NCI-H1048 (cell line): Measurements from ENCODE around the gene FGF12.
A peak's percentile ranks its signal among the peaks of the same experiment; 100 is the strongest.
"Not testable (repeated sequence)": the region's sequence is repeated elsewhere in the genome, so short reads cannot be mapped to it uniquely, and the experiment has no call there.

ENCODE experiments used
- DNase-seq: peaks from one replicate; lab custom pipeline; 2025; lab: John Stamatoyannopoulos, UW

The FGF12 gene

DNA sequence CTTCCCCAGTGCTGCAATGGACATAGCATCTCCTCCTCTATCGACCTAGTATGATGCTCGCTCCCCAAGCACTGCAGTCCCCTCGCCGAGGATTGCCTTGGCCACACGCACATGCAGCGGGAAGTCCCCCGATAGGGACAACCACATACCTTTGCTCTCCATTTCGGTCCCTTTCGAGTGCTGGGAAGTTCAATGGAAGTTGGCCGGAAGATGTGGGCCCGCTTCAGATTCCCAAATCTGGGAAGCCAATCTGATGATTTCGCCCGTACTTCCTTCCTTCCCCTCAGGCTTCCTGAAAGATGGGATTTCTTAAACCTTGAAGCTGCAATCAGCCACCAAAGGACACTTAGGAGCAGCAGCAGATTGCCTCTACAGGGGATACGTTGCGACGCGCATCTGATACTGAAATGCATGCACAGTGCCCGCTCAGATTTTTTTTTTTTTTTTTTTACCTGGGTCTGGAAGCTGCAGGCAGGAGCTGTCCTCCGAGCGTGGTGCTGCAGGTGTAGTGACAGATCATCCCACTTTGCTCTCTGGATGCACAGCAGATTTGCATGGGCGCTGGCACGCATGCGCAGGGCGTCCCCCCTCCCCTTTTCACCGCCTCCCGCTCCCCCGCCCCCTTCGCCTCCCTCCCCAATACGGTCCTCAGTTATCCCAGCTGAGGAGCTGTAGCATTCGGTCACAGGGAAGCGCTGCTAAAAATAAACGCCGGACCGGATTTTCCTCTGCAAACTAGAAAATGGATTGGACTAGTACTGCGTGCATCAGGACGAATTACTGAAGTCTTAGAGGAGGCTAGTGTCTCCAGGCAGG, at the start of gene FGF12:
TSS of gene FGF12 (minus strand) at position 510 of the 816 bp plus-strand sequence.
- DNase-seq: peak; percentile 67

GRCh38 chr3:192774341-192774740, 47.0 kb upstream of the FGF12 start:
- DNase-seq: not testable (repeated sequence)

- peak; percentile 6 for DNase-seq
Observed at GRCh38 chr3:192772240-192772894, 45.0 kb upstream of the FGF12 start.

DNA sequence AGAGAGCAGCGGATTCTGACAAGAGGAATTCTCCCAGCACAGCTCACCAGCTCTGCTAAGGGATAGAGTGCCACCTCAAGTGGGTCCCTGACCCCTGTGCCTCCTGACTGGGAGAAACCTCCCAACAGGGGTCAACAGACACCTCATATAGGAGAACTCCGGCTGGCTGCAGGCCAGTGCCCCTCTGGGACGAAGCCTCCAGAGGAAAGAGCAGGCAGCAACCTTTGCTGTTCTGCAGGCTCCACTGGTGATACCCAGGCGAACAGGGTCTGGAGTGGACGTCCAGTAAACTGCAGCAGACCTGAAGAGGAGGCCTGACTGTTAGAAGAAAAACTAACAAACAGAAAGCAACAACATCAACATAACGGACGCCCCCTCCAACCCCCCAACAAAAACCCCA, 31.3 kb upstream of the FGF12 start:
- DNase-seq: no peak

GRCh38 chr3:192751148-192751547, 23.8 kb upstream of the FGF12 start:
- no peak for DNase-seq

DNA sequence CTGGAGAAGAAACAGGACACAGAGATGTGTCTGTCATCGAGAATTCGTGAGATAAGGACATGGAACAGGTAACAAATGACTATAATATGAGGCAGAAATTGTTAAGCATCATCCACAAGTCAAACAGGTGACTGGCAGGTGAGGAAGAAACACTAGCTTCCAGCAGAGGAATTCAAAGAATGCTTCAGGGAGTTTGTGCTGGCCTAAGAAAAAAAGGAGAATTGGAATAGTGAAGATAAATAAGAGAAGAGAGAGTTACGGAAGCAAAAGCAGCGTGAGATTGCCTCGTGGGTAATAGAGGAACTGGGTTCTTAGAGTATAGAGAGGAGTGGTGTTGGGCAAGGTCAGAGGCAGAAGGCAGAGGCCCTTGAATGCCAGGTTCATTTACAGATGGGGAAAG, 22.9 kb upstream of the FGF12 start:
- DNase-seq: no peak

GRCh38 chr3:192747746-192748145, 20.4 kb upstream of the FGF12 start:
- DNase-seq: no peak

DNA sequence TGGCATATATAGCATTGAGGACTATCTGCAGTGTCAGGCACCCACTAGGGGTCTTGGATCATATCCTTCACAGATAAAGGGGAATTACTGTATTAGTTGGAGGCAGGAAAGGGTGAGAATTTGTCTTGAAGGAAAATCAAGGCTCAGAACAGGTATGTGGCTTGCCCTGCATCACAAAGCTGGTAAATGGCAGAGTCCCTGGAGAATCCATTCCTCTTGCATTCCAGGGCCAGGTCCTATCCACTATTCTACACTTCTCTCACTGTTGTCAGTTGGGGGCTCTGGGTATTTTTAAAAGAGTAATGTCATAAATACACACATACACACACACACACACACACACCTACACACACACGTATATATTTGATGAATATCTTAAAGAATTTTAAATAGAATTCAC, 19.8 kb upstream of the FGF12 start:
- DNase-seq: no peak

DNA sequence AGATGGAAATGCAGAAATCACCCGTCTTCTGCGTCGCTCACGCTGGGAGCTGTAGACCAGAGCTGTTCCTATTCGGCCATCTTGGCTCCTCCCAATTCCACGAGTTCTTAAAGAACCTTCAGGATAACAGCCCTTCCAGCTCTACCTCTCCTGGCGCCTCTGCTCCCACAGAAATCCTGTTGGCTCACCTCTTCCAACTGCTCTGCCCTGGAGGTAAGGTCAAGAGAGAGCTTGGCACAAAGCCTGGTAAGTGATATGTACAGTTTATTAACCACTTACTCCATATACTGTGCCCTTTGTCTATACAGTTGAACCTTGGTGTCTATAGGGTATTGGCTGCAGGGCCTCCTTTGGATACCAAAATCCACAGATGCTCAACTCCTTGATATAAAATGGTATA, 17.8 kb upstream of the FGF12 start:
- no peak for DNase-seq

DNA sequence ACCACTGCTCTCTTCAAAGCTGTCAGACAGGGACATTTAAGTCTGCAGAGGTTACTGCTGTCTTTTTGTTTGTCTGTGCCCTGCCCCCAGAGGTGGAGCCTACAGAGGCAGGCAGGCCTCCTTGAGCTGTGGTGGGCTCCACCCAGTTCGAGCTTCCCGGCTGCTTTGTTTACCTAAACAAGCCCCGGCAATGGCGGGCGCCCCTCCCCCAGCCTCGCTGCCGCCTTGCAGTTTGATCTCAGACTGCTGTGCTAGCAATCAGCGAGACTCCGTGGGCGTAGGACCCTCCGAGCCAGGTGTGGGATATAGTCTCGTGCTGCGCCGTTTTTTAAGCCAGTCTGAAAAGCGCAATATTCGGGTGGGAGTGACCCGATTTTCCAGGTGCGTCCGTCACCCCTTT, 17.3 kb upstream of the FGF12 start:
- DNase-seq: not testable (repeated sequence)

DNA sequence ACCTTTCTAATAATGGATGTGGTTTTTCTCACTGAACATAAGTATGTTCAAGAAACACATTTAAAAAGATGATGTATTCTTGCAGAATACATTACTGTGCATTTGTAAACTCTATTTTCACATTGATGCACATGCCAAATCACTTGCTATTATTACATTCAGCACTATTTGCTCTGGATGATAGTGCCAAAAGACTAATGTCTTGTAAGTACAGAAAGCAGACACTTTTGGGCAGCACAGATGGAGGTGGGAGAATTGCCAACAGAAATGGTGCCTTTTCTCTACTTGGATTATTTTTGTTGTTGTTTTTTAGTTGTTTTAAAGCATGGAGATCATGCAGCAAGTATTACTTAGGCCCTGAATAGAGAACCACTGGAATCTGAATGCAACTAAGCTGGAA, 10.2 kb upstream of the FGF12 start:
- DNase-seq: no peak

DNA sequence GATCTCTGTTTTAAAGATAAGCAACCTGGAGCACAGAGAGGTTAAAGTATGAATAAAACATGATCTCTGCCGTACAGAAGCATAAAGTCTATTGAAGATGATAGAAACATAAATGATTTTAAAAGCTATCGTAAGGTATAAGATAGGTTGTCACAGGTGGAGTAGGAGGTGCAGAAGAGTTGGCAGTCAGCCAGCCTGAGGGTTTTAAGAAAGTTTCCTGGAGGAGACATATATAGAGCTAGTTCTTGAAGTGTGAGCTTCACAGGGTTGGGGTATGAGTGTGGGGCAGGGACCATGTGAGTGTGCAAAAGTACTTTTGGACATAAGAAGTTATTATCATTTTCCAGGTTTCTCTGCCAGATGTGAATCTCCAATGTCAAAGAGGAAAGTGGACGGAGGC, 3.9 kb upstream of the FGF12 start:
- no peak for DNase-seq

- DNase-seq: no peak
Observed at GRCh38 chr3:192726385-192726784, 956 bp downstream of the FGF12 start.

DNA sequence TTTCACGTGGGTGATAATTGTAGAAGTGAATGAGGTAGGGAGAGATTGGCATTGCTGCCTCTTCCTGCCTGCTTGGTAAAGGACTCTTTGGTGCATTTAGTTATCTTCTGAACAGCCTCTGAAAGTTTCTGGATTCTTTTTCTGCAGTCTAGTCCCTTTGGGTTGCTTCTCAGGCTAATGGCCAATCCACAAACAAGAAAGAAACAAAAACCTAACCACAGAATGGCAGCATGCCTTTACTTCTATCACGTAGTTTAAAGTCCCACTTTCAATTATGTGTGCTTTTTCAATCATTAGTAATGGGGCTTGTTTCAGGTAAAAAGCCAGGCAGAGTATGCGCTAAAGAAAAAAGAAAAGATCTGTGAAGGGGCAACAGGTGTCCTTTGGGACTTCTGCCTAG, 7.4 kb downstream of the FGF12 start:
- no peak for DNase-seq

DNA sequence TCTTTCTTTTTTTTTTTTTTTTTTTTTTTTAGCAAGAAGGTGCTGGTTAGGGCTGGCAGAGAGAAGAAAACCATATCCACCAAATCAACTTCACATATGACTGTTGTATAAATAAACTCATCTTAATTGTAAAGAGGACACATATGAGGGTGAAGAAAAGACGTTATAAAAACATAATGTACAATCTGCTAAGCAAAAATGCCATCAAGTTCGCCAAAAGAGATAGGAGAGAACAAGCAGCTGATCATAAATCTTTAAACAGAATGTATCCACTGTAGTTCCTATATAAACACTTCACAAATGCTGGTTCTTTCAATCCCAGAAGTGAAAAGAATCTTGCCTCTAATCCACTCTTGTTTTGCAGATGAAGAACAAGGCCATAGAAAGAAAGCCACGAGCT, 9.2 kb downstream of the FGF12 start:
- DNase-seq: no peak

- no peak for DNase-seq
Observed at GRCh38 chr3:192715126-192715525, 12.2 kb downstream of the FGF12 start.

DNA sequence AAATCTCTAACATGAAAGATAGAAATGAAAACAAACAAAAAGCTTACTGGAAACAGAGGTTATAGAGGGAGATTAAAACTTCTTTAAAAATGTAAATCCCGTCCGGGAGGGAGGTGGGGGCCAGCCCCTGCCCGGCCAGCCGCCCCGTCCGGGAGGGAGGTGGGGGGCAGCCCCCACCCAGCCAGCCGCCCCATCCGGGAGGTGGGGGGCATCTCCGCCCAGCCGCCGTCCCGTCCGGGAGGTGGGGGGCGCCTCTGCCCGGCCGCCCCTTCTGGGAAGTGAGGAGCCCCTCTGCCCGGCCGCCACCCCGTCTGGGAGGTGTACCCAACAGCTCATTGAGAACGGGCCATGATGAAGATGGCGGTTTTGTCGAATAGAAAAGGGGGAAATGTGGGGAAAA, 16.2 kb downstream of the FGF12 start:
- DNase-seq: not testable (repeated sequence)

DNA sequence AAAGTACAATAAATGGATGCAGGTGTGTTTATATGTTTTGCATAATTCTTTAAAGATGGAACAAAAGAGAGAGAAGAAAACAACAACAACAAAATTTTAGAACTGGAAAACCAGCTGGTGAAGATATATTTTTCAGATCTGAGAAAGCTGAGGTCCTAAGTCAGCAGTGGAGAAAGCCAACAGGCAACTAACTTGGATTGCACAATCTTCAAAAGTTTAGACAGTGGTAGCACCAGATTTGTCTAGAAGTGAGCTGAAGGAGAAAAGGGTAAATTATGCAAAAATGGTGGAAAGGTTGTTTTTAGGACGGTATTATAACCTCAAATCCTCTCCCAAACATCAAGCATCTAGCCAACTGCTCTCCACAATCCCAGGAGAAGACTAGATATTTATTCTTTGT, 17.0 kb downstream of the FGF12 start:
- DNase-seq: no peak

- no peak for DNase-seq
Observed at GRCh38 chr3:192706272-192706671, 21.1 kb downstream of the FGF12 start.

GRCh38 chr3:192700885-192701284, 26.5 kb downstream of the FGF12 start:
- no peak for DNase-seq

GRCh38 chr3:192696943-192697587, 30.3 kb downstream of the FGF12 start:
- no peak for DNase-seq

GRCh38 chr3:192687488-192688152, 39.7 kb downstream of the FGF12 start:
- no peak for DNase-seq

- DNase-seq: no peak
Observed at GRCh38 chr3:192685801-192686200, 41.5 kb downstream of the FGF12 start.
